HepG2 (cell line): ENCODE measurements around the gene CCDC18. TPM values are rescaled to one million over a fixed set of nuclear protein-coding genes. Genes with fewer than 3 reads are reported as not detected.

Experiments
- ATAC-seq: fragments of 200-7000 bp; cut with Tn5 transposase; 3 replicates; pipeline ENCODE4 v1.9.1; 2020; ENCODE audit warnings: mild to moderate bottlenecking, moderate library complexity
- BruUV-seq: library from RNA; stranded (reverse); fragments of 400-500 nt; replicated peaks from 2 replicates; lab custom pipeline; 2021; lab: Mats Ljungman, UMichigan
- CTCF ChIA-PET: fragments of 300-600 bp; formaldehyde crosslinking; extraction: SDS; loops from one replicate; lab custom pipeline; 2021; ENCODE audit warnings: low total read pairs, inconsistent platforms, low intra/inter-chr PET ratio; lab: Yijun Ruan, JAX
- POLR2A ChIA-PET: fragments of 350-600 bp; sonication (Branson Sonifier 250); formaldehyde crosslinking; loops from one replicate; lab custom pipeline; 2020; ENCODE audit warnings: antibody characterized with exemption, inconsistent platforms; lab: Yijun Ruan, JAX
- DNase-seq: peaks from one replicate; pipeline ENCODE4 v3.0.0-alpha.2; 2015; ENCODE audit warnings: low spot score
- FAIRE-seq: peaks from 3 replicates; lab custom pipeline; 2011; peaks lifted over from hg19 to GRCh38; lab: Jason Lieb, UNC
- H2AFZ ChIP-seq: one replicate; pipeline ENCODE4 v1.6.1; 2011; ENCODE audit warnings: low read length, inconsistent platforms
- H3K27ac ChIP-seq: fragments of 300-600 bp; 3 replicates; pipeline ENCODE4 v1.8.0; 2011; ENCODE audit warnings: mixed run types, mild to moderate bottlenecking, mixed read lengths, low read length, inconsistent platforms; ENCODE audit not compliant: insufficient read depth; ENCODE audit errors: extremely low read length
- H3K27me3 ChIP-seq, 2 experiments: fragments of 200-600 bp in 1 of 2; 2 replicates in 1 of 2; 3 replicates in 1 of 2; pipeline versions ENCODE4 v1.6.0 to v1.8.0; 2011; ENCODE audit warnings: low read length in 2 of 2, mild to moderate bottlenecking in 2 of 2, moderate library complexity in 2 of 2, inconsistent platforms in 1 of 2; ENCODE audit not compliant: insufficient read depth in 2 of 2, control insufficient read depth in 1 of 2
- H3K36me3 ChIP-seq, 2 experiments: fragments of 200-600 bp in 1 of 2; replicated peaks in 1 of 2; 2 replicates in 1 of 2; 3 replicates in 1 of 2; pipeline versions ENCODE4 v1.5.1 to v1.8.0; 2011; ENCODE audit warnings: low read length in 2 of 2, inconsistent platforms in 1 of 2; ENCODE audit not compliant: insufficient read depth in 2 of 2, control insufficient read depth in 1 of 2
- H3K4me1 ChIP-seq: 2 replicates; pipeline ENCODE4 v1.5.1; 2012; ENCODE audit warnings: low read length, inconsistent platforms; ENCODE audit not compliant: insufficient read depth
- H3K4me2 ChIP-seq: 2 replicates; pipeline ENCODE4 v1.6.0; 2011; ENCODE audit warnings: low read depth, low read length, inconsistent platforms
- H3K4me3 ChIP-seq, 3 experiments: fragments of 200-600 bp in 1 of 3; sonication (generic), shearing (Covaris generic) in 1 of 3; replicated peaks in 1 of 3; 2 replicates each; pipeline ENCODE4 v1.5.1; 2011 to 2016; ENCODE audit warnings: low read length in 3 of 3, inconsistent platforms in 2 of 3, low read depth in 2 of 3, mild to moderate bottlenecking in 2 of 3, control low read depth in 1 of 3, mixed read lengths in 1 of 3; ENCODE audit not compliant: insufficient read depth in 1 of 3
- H3K79me2 ChIP-seq: one replicate; pipeline ENCODE4 v1.6.1; 2011; ENCODE audit warnings: low read length, inconsistent platforms; ENCODE audit not compliant: insufficient read depth
- H3K9ac ChIP-seq: 2 replicates; pipeline ENCODE4 v1.6.0; 2011; ENCODE audit warnings: mild to moderate bottlenecking, low read depth, low read length, inconsistent platforms; ENCODE audit not compliant: insufficient read depth
- H3K9me3 ChIP-seq: 2 replicates; pipeline ENCODE4 v1.5.1; 2012; ENCODE audit warnings: mild to moderate bottlenecking, low read length
- H4K20me1 ChIP-seq: 2 replicates; pipeline ENCODE4 v1.6.0; 2011; ENCODE audit warnings: inconsistent platforms, mild to moderate bottlenecking, low read length, moderate library complexity; ENCODE audit not compliant: insufficient read depth
- ATF3 ChIP-seq: sonication (generic); formaldehyde crosslinking; IDR thresholded peaks from 2 replicates; pipeline ENCODE4 v1.4.0; 2020; ENCODE audit warnings: missing genetic modification reagents
- EED ChIP-seq: sonication (generic); formaldehyde crosslinking; IDR thresholded peaks from 2 replicates; pipeline ENCODE4 v1.5.0; 2020; ENCODE audit warnings: mild to moderate bottlenecking, missing genetic modification reagents
- HIC2 ChIP-seq: sonication (generic); formaldehyde crosslinking; IDR thresholded peaks from 2 replicates; pipeline ENCODE4 v1.9.0; 2022; ENCODE audit warnings: low read depth, missing genetic modification reagents
- HMG20B ChIP-seq: conservative IDR thresholded peaks from 2 replicates; pipeline ENCODE4 v1.6.1; 2016; ENCODE audit warnings: missing genetic modification reagents, missing compliant biosample characterization
- MEF2D ChIP-seq: sonication (generic); formaldehyde crosslinking; IDR thresholded peaks from 2 replicates; pipeline ENCODE4 v1.5.1; 2020; ENCODE audit warnings: mild to moderate bottlenecking, missing genetic modification reagents
- MIXL1 ChIP-seq: IDR thresholded peaks from 2 replicates; pipeline ENCODE4 v1.6.1; 2016
- MTF1 ChIP-seq: sonication (generic); formaldehyde crosslinking; IDR thresholded peaks from 2 replicates; pipeline ENCODE4 v1.5.0; 2020; ENCODE audit warnings: missing genetic modification reagents
- MYC ChIP-seq: sonication (generic); formaldehyde crosslinking; IDR thresholded peaks from 2 replicates; pipeline ENCODE4 v1.9.0; 2021; ENCODE audit warnings: missing genetic modification reagents, borderline replicate concordance
- NCOA2 ChIP-seq: sonication (generic); formaldehyde crosslinking; IDR thresholded peaks from 2 replicates; pipeline ENCODE4 v1.8.0; 2022; ENCODE audit warnings: inconsistent platforms
- RFXANK ChIP-seq: IDR thresholded peaks from 2 replicates; pipeline ENCODE4 v1.6.1; 2016
- SMC3 ChIP-seq: IDR thresholded peaks from 2 replicates; pipeline ENCODE4 v1.6.1; 2011; ENCODE audit warnings: low read length, improper control_type of control experiment
- SP140L ChIP-seq: sonication (generic); formaldehyde crosslinking; IDR thresholded peaks from 2 replicates; pipeline ENCODE4 v1.4.0; 2020; ENCODE audit warnings: missing genetic modification reagents, borderline replicate concordance
- SRSF9 ChIP-seq: fragments of 200-400 bp; formaldehyde crosslinking; IDR thresholded peaks from 2 replicates; pipeline ENCODE4 v1.6.1; 2018; ENCODE audit warnings: borderline replicate concordance, mild to moderate bottlenecking, low read depth, low read length; ENCODE audit not compliant: insufficient read depth, poor library complexity, severe bottlenecking
- ZFP1 ChIP-seq: IDR thresholded peaks from 2 replicates; pipeline ENCODE4 v1.6.1; 2016
- ZNF24 ChIP-seq: fragments of 450-650 bp; IDR thresholded peaks from 2 replicates; pipeline ENCODE4 v1.6.1; 2017; ENCODE audit warnings: antibody characterized with exemption, mild to moderate bottlenecking
- ZNF337 ChIP-seq: sonication (generic); formaldehyde crosslinking; IDR thresholded peaks from 2 replicates; pipeline ENCODE4 v1.5.1; 2020; ENCODE audit warnings: missing genetic modification reagents, low read depth, mild to moderate bottlenecking, borderline replicate concordance
- ZNF724P ChIP-seq: sonication (generic); formaldehyde crosslinking; IDR thresholded peaks from 2 replicates; pipeline ENCODE4 v1.8.0; 2022; ENCODE audit warnings: missing genetic modification reagents, borderline replicate concordance
- ZNF772 ChIP-seq: sonication (generic); formaldehyde crosslinking; IDR thresholded peaks from 2 replicates; pipeline ENCODE4 v1.5.0; 2020; ENCODE audit warnings: mild to moderate bottlenecking, missing genetic modification reagents
- WGBS: methylation state at CpG from one replicate; pipeline ENCODE4 v1.1.6; 2017; ENCODE audit warnings: low lambda C conversion rate; 5-methylcytosine and 5-hydroxymethylcytosine counted together
- in situ Hi-C: cut with HindIII; loops from 2 replicates; pipeline ENCODE4 v1.10.0; 2017; ENCODE audit warnings: low pct_unique_long_range_greater_than_20kb; ENCODE audit not compliant: extremely low pct_ligation_motif_present
- intact Hi-C: fragments of 100-400 bp; cut with micrococcal nuclease; formaldehyde crosslinking; loops from one replicate; pipeline ENCODE4 v1.10.0; 2022; ENCODE audit not compliant: unreplicated experiment
- polyA plus RNA-seq, 8 experiments: library from polyadenylated mRNA; depleted of rRNA in 3 of 8; stranded (reverse) in 7 of 8; unstranded in 1 of 8; fragments of >200 nt; fragmentation: Illumina TruSeq in 4 of 8; extraction: Trizol in 4 of 8; gene quantifications; 2 replicates each; pipeline versions ENCODE4 v1.2.1 to v1.2.3, GENCODE V29; 2011 to 2016; ENCODE audit warnings: low read depth in 4 of 8, missing spikeins in 1 of 8, mixed read lengths in 1 of 8; ENCODE audit not compliant: insufficient read depth in 1 of 8
- total RNA-seq, 5 experiments: library from RNA; depleted of rRNA; stranded (reverse); fragments of >200 nt; fragmentation: Illumina TruSeq; extraction: Trizol; gene quantifications; 2 replicates each; pipeline ENCODE4 v1.2.3, GENCODE V29; 2016; ENCODE audit warnings: low read depth in 1 of 5
- TF ChIP-seq, protein P1 (sequence below): sonication (generic); formaldehyde crosslinking; IDR thresholded peaks from 2 replicates; pipeline ENCODE4 v1.4.0; 2020; ENCODE audit warnings: missing genetic modification reagents

CCDC18 gene
- total and polyA plus RNA-seq, 2 of the 13 experiments (the other 11 are each of a cell fraction or from before 2014, with no cell fraction given): 1.9 to 18.4 TPM

GRCh38 chr1:93321720-93322119 is 141.2 kb downstream of the CCDC18 start:
- ATAC-seq: no peak
- H3K36me3 ChIP-seq: no peaks in the 10 kb centered on the region
- H3K4me2 ChIP-seq: no peak overlapping the region
- H3K27me3 ChIP-seq: no peaks in the 10 kb centered on the region
- no TSS peak for BruUV-seq
- no peak overlapping the region for H3K9ac ChIP-seq
- no peak for FAIRE-seq
- H3K27ac ChIP-seq: no peak overlapping the region
- H3K4me3 ChIP-seq: no peak overlapping the region
- no peak overlapping the region for H2AFZ ChIP-seq
- no peaks in the 10 kb centered on the region for H3K79me2 ChIP-seq
- H4K20me1 ChIP-seq: no peaks in the 10 kb centered on the region
- WGBS: 100% methylated on average over 1 of the region's 1 CpG
- TF ChIP-seq HIC2 (CRISPR knock-in tag): no peak
- no peak for TF ChIP-seq RFXANK (CRISPR knock-in tag)
- TF ChIP-seq HMG20B (CRISPR knock-in tag): no peak
- no peak for TF ChIP-seq ATF3
- no peak for TF ChIP-seq ZNF337
- TF ChIP-seq, protein P1, sequence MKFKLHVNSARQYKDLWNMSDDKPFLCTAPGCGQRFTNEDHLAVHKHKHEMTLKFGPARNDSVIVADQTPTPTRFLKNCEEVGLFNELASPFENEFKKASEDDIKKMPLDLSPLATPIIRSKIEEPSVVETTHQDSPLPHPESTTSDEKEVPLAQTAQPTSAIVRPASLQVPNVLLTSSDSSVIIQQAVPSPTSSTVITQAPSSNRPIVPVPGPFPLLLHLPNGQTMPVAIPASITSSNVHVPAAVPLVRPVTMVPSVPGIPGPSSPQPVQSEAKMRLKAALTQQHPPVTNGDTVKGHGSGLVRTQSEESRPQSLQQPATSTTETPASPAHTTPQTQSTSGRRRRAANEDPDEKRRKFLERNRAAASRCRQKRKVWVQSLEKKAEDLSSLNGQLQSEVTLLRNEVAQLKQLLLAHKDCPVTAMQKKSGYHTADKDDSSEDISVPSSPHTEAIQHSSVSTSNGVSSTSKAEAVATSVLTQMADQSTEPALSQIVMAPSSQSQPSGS (CRISPR knock-in tag): no peak
- no peak for TF ChIP-seq ZNF724P (CRISPR knock-in tag)
- no peak for TF ChIP-seq MTF1 (CRISPR knock-in tag)
- TF ChIP-seq MEF2D: no peak
- TF ChIP-seq SMC3: no peak
- no peak for TF ChIP-seq SP140L (CRISPR knock-in tag)
- TF ChIP-seq MIXL1: no peak
- no peak for TF ChIP-seq NCOA2
- no peak for TF ChIP-seq ZNF24
- no peak for TF ChIP-seq SRSF9
- TF ChIP-seq MYC (CRISPR knock-in tag): no peak
- no peak for TF ChIP-seq EED
- TF ChIP-seq ZNF772 (CRISPR knock-in tag): no peak
- no peak for TF ChIP-seq ZFP1 (CRISPR knock-in tag)
- intact Hi-C loops: no loop called here
- 0 out of 2 replicates have a peak, but pooled peaks cover 5% of the 10 kb centered on the region for H3K4me1 ChIP-seq
- no peak for DNase-seq
- in situ Hi-C loops: no loop called here
- CTCF ChIA-PET: no interaction called here
- POLR2A ChIA-PET: no interaction called here
- H3K9me3 ChIP-seq: no peaks in the 10 kb centered on the region
